Measurements from ENCODE around the gene ARG2.

ARG2 gene

DNA sequence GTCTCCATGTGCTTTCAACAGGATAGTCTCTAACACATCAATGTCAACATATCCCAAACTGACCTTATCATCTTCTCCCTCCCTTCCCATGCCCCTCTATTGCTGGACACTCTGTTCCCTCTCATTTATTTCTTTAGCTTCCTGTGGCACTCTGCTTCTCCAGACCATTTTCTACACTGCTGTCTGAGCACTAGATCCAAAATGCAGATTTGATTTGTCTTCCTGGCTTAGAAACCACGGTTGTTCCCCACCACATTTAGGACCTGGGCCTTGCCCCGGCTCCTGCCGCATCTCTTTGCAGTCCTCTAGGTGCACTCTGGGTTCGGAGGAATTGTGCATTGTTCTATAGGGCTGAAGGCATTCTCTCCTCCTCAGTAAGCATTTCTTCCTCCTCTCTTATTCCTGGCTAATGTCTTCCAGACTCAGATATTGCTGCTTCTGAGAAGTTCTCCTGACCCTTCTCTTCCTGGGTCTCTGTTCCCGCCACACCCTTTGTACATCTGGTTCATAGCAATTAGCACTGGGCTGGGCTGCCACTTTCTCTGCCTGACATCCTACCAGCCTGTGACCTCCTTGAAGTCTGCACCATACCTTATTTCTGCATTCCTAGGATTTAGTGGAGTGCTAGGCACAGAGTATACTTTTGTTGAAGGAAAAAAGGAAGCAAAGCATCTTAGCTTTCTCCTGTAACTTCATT, 13.9 kb downstream of the ARG2 start:
- DNase-seq = no peak

DNA sequence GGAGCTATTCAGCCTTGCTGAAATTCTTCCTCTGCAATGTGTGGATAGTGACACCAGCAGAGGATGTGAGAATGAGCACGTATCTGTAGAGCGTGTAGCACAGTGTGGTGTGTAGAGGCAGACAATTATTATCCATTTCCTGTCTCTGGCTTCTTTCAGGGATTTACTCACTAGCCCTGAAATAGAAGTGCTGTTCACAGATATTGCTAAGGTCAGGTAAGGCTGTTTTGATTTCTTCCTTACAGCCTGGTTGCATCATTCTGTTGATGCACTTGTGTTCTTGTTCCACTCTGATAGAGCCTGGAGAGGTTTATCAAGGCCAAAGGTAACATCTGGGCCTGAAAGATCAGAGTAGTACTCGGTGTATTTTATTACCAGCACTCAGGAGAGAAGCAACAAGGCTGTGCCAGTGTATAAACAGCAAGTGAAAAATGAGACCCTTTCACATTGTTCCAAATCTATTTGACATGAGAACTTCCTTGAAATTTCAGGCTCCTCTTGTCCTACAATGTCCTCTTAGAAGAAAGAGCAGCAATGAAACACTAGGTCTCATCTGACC, 16.7 kb downstream of the ARG2 start:
- no peak for DNase-seq

DNA sequence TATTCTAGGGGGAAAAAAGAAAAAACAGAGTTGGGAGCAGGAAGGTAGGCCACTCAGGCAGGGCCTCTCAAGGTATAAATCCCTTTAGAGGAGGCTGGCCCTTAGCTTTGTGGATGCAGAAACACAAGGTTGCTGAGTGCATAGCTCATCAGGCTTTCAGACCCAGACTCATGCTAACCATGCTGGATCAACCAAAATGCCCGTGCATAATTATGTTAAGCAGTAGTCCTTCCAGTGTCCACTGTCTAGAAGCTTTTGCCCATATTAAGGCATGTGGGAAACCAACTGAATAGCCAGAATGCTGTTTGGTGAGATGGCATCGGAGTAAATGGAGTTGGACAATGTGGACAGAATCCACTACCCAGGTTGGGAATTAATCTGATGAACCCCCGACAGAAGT, 18.9 kb downstream of the ARG2 start:
- DNase-seq = no peak

DNA sequence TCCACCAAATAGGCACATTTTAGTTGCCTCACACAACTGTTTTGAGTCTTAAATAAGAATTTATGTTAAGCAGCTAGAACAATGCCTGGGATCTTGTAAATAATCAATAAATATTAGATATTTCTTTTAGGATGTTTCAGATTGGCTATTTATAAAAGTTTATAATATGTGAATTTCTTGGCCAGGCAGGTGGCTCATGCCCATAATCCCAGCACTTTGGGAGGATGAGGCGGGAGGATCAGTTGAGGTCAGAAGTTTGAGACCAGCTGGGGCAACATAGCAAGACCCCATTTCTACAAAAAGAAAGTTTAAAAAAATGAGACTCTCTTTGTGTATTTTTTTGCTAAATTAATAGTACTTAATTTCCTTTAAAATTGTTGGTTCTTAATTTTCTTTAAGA, 21.8 kb downstream of the ARG2 start:
- no peak for DNase-seq

DNA sequence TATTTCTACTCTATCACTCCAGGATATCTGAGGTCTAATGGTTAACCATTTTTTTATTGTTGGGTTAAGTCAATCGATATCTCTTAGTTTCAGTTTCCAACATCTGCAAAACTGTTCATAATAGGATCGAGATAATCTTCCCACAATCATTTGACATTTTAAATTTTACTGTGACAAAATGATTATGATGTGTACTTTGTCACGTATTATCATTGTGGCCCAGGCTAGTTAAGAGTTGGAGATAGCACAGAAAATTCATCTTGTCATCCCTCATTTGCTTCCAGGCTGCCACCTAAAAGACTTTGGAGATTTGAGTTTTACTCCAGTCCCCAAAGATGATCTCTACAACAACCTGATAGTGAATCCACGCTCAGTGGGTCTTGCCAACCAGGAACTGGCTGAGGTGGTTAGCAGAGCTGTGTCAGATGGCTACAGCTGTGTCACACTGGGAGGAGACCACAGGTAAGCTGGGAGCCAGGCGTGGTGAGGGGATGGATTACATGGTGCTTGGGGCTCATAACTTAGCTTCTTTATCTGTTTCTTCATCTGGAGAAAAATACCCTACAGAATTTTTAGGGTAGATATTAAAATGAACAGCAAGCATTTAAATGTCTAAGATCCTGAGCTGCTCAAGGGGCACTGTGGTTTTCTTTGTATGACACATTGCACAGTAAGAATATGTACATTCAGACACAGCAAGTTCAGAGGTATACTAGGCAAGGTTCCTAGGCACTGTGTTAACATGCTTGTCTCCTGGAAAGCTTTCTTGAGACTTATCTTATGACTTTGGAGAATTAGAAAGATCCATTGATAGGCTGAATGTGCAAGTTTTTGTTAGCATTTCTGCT, 22.4 kb downstream of the ARG2 start:
- no peak for DNase-seq

DNA sequence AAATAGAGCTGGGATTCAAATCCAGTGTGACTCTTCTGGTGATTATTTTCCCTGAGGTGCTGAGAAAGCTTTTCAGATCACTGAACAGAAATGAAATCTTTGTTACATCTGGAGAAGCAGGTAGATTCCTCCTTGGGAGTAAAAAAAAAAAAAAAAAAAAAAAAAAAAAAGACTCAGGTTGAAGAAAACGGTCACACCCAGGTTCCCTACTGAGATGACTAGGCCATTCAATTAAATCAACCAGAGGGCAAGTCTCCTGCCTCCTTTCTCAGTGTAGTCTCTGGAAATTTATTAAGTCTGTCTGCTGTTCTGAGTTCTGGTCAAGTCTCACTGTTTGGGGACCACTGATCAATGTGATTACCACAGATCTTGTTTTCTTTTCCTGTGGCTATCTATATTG, 24.0 kb downstream of the ARG2 start:
- DNase-seq = no peak

DNA sequence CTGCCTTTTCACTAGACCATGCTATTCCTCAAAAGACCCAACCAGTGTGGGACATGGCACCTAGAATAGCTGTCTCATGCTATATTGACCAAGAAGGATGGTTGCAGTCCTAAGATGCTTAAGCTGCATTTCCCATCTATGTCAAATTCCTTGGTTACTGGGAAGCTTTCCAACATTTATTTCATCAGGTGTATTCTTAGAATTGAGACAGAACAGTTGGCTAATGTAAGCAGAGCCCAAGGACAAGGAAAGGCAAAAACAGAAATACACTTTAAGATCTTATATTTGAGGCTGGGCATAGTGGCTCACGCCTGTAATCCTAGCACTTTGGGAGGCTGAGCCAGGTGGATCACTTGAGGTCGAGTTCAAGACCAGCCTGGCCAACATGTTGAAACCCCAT, 24.7 kb downstream of the ARG2 start:
- no peak for DNase-seq

DNA sequence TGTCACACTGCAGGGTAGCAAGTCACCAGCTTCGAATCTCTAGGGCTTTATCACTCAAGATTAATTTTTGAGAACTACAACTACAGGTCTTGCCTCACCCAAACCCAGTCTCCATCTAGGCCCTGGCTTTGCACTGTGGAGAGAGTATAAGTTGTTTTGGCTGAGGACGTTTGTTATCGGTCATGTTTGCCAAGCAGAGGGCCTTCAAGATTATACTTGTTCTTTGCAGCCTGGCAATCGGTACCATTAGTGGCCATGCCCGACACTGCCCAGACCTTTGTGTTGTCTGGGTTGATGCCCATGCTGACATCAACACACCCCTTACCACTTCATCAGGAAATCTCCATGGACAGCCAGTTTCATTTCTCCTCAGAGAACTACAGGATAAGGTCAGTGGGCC, 25.7 kb downstream of the ARG2 start:
- no peak for DNase-seq

DNA sequence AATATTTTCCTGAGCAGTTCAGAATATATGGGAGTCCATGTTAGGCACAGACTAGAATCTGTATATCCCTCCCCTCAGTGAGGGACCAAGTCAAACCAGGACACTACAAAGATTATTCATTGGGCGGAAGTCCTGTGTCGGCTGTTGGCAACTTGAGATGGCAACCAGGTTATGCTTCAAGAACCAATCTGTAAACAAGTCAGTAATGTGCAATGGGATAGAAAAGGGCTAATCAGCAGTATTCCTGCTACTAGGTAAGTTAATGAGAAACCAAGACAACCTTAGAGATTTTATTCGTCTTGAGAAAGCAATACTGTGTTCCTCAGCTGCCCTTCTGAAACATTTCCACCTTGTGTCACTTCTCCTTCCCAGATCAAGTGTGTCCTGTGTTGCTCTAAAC, 26.4 kb downstream of the ARG2 start:
- DNase-seq = no peak

DNA sequence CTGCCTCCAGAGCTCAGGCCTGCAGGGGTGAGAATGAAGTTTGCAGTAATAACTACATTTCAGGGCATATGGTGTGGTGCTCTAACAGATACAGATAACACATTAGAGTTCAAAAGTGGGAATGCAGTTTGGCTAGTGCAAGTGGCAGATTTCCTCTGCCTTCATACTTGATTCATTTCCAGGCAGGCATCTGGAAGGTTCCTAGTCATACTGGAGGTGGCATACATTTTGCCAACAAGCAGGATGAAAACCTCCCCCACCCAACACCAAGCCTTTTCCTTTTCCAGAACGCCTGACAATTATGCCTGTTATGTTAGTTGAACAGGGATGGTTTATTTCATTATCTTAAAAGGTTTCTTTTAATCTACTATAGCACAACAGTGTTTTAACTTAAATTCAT, 30.4 kb downstream of the ARG2 start:
- no peak for DNase-seq

DNA sequence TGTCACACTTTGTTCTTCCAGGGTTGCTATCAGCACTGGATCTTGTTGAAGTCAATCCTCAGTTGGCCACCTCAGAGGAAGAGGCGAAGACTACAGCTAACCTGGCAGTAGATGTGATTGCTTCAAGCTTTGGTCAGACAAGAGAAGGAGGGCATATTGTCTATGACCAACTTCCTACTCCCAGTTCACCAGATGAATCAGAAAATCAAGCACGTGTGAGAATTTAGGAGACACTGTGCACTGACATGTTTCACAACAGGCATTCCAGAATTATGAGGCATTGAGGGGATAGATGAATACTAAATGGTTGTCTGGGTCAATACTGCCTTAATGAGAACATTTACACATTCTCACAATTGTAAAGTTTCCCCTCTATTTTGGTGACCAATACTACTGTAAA, 31.0 kb downstream of the ARG2 start:
- no peak for DNase-seq

DNA sequence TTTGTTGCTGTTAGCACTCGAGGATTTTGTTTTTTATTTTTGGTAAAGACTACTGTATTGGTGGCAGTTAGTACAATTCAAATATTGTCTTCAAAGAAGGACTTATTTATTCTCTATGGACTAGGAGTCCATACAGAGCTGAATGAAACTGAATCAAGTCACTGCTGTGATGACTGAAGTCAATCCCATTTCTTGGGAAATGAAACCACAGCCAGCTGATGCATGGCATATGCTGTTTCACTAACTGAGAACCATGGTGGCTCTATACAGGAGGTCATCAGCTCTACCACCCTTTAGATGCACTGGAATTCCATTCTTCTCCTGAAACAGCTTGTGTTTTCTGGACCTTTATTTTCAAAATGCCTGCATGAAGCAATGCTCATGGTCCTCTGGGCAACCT, 32.5 kb downstream of the ARG2 start:
- DNase-seq = no peak

DNA sequence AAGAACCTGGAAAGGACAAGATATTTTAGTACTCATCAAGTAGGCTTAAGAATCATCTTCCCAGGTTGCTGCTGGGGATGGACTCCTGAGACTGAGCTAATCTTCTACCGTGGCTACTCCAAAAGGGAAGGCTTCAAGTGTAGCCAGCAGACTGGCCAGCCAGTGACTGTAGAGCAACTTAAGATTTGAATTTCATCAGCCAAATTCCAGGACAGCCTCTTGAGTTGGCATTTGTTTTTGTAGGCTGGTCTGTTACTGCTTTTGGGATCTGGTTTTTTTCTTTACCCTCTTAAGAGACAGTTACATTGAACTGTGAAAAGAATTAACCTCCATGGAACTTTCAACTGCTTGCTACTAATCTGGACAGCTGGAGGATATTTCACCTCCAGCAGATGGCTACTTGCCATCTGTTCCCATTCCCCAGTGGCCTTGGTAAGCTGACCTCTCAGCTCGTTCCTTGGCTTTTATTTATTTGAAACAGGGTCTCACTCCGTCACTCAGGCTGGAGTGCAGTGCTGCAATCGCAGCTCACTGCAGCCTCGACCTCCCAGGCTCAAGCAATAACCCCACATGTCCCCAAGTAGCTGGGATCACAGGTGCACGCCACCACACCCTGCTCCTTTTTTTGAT, 34.0 kb downstream of the ARG2 start:
- DNase-seq = no peak

DNA sequence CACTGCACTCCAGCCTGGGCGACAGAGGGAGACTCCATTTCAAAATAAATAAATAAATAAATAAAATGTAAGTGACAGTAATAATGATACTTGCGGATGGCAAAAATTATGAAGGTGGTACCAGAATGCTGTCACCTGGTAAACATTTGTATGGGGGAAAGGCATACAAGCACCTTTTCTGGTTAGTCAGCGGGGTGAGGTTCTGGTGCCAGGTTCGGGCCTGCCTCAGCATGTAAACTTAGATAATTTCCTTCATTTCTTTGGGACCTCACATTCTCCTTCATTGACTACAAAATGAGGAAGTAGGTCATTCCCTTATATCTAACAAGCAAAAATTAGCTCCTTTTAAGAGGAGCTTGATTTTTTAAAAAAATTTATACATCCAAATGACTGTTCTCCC, 43.9 kb downstream of the ARG2 start:
- no peak for DNase-seq

DNA sequence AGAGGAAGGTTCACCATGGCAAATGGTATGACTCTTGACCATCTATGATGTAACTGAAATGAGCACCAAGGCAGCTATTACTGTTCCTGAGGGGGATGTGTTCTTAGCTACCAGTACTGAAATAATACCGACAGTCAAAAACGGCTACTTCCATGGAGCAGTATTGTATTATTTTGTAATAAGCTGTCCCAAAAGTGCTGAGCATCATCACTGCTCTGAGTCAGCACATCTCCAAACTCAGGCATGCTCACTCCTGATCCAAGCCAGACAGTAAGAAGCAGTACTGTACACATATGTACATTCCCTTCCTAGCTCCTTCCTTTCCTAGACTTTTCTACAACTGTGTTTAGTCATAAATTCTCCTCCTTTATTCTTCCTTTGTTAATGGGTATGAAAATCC, 46.1 kb downstream of the ARG2 start:
- DNase-seq = no peak

DNA sequence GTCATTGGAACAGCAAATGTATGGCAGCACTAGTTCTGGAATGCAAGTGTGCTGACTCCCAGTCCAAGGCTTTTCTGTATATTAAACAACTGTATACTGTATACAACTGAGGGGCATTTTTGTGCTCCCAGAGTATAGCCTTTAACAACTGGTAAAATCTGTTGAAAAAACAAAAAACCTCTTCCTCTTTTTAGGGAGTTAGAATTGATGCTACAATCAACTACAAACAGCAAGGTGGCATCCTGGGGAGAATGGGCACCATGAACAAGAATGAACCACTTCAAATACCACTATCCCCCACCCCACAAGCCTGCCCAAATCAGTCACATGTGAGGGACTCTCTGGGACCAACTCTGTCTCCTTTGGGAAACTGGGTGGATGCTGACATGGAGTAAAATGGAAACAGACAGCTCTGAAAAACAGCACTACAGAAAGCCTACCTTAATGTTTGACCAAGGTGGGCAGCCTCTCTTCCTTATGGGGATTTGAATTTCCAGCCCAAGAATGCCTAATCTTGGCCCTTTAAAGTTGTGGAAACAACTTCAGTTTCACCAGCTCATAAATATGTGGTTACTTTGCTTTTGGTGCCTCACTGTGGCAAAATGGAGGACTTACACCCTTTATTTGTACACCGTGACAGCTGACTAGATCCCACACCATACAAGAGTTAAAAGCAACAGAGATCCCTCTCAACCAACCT, 47.2 kb downstream of the ARG2 start:
- no peak for DNase-seq

DNA sequence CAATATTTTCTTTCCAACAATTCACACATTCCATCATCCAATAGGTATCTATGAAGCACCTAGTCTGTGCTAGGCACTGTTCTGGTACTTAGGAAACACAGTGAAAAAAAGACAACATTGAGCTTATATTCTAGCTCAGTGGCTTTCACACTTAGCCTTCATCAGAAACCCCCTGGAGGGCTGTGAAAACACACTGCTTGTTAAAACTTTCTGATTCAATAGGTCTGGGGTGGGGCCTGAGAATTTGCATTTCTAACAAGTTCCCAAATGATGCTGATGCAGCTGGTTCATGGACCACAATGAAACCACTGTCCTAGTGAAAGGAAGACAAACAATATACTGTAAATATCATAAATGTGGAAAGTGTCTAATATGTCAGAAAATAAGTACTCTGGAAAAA, 48.8 kb downstream of the ARG2 start:
- no peak for DNase-seq

DNA sequence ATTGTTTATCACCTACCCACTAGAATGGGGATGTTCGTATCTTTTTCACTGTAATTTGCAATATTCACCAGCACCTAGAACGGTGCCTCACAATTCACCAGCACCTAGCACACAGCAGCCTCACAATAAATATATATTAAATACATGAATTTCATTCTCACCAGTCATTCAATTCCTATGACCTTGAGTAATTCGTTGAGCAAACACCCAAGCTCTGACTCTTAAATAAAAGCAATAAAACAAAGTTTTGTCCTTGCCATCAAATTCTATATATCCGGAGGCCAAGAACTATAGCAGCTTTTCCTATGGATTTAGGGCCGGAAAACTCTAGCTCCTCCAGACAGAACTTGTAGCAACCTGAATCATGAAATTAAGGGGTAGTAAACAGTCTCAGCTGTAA, 53.7 kb downstream of the ARG2 start:
- no peak for DNase-seq

DNA sequence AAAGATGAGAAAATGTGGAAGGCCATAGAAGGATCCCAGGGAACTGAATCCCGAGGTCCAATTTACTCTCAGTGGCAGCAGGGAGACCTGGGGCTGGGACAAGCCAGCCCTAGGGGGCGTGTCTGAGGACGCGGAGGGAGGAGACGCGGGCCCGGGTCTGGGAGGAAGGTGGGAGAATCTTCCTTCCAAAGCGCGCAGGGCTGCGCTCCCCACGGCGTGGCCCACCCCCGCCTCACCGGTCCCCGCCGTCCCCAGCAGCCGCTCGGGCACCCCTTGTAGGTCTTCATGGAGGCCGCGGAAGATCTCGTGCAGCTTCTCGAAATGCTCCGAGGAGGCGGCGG, 54.4 kb downstream of the ARG2 start:
- no peak for DNase-seq

DNA sequence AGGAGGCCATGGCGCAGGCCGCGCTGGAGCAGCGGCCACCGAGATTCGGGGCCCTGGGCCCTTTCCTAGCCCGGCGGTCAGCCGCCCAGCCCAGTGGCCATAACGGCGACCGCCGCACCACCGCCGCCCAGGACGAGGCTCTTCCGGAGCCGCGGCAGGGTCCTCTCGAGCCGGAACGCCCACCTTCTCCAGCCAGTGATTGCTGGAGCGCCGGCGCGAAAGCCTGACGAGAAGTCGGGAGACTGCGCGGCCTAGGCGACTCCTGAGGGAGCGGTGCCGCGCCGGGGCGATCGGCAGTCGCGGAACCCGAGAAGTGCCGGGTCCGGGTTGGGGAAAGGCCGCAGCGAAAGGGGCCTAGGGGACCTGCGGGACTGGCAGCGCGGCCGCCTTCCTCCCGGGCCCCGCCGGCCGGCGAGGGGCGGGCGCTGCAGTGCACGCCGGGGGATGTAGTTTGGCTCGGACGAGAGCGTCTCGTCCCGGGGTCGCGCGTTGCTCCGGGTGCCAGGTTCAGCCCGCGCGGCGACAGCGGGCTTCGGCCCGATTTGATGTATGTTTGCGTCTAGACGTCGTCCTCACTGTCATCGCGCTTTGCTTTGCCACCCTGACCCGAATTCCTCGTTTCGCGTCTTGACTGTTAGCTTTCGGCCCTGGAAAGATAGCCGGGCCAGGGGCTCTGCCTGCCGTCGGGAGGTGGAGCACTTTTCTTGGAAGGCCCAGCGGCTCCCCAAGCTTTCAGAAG, 54.9 kb downstream of the ARG2 start, which contains the start of gene VTI1B:
TSS of gene VTI1B (minus strand) at position 153 of the 739 bp plus-strand sequence. CDS start at position 10, 143 bp downstream.
- peak; percentile 100 for DNase-seq

DNA sequence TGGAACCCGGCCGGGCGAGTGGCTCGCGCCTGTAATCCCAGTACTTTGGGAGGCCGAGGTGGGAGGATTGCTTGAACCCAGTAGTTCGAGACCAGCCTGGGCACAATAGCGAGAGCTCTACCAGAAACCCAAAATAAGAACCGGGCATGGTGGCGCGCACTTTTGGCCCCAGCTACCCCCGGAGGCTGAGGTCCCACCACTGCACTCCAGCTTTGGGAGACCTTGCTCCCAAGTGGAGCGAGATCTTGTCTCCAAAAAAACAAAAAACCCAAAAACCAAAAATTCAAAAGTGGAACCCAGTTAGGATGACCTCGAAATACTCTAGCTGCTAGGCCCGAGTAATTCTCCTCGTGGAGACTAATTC, 55.5 kb downstream of the ARG2 start:
- DNase-seq = no peak

DNA sequence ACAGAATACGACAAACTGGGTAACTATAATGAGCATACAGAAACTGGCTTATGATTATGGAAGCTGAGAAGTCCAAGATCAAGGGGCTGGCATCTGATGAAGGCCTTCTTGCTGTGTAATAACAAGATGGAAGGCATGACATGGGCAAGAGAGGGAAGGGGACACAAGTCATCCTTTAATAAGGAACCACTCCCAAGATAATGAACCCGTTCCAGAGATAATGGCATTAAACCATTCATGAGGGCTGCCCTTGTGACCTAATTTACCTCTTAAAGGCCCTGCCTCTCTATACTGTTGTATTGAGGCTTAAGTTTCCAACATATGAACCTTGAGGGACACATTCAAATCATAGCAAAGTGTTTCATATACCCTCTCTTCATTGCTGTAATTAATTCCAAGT, 59.3 kb downstream of the ARG2 start:
- DNase-seq = no peak

Data from right kidney (tissue), 1 donor.